GM20000 (cell line): ENCODE data around the gene WDFY2.
"Not testable (repeated sequence)": the region's sequence is repeated elsewhere in the genome, so short reads cannot be mapped to it uniquely, and the experiment has no call there.

Experiments used
- DNase-seq: peaks from one replicate; pipeline ENCODE4 v3.0.0; 2012; ENCODE audit warnings: low spot score
- TF ChIP-seq, protein P1 (sequence below): IDR thresholded peaks from 2 replicates; pipeline ENCODE4 v1.5.1; 2012; ENCODE audit warnings: mild to moderate bottlenecking, control low read depth; ENCODE audit errors: extremely low read depth, missing control alignments

The WDFY2 gene

DNA sequence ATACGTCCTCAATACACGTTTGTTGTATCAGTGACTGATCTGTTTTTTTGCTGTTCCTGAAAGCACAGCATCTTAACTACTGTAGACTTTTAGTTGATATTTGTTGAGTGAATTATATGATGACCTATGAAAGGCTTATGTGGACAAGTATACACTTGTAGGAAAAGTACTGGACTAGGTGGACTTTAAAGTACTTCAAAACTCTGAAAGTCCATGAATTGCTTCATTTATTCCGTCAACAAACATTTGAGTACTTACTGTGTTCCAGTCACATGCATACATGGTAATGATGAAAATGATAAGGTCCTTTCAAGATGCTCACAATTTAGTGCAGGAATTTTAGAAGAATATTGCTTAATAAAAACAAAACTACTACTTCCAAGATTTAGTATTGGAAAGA is 3.1 kb downstream of the WDFY2 start:
- TF ChIP-seq, protein P1, sequence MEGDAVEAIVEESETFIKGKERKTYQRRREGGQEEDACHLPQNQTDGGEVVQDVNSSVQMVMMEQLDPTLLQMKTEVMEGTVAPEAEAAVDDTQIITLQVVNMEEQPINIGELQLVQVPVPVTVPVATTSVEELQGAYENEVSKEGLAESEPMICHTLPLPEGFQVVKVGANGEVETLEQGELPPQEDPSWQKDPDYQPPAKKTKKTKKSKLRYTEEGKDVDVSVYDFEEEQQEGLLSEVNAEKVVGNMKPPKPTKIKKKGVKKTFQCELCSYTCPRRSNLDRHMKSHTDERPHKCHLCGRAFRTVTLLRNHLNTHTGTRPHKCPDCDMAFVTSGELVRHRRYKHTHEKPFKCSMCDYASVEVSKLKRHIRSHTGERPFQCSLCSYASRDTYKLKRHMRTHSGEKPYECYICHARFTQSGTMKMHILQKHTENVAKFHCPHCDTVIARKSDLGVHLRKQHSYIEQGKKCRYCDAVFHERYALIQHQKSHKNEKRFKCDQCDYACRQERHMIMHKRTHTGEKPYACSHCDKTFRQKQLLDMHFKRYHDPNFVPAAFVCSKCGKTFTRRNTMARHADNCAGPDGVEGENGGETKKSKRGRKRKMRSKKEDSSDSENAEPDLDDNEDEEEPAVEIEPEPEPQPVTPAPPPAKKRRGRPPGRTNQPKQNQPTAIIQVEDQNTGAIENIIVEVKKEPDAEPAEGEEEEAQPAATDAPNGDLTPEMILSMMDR, result no peak
- no peak for DNase-seq

DNA sequence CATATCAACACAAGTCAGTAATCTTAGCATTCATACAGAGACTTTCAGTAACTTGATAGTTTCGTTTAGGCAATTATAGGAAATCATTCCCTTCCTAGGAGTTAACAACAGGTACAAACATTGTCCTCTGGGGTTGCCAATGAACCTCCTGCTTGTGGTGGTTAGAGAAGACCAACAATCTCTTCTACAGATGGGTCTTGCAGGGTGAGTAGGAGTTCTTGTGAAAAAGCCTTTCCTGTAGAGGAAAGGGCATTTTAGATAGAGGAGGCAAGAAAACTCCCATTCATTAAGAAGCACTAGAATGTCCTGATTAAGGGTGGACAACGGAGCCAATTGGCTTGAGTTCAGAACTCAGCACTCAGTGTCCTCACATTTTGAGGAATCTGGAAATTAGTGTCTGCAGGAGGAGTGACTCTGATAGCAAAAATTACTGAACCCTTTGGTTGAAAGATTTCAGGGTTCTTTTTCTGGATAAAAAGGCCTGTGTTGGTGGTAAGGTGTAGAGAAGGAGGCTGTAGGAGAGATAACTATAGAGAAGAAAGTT is 4.2 kb downstream of the WDFY2 start:
- TF ChIP-seq, protein P1, result no peak
- no peak for DNase-seq

DNA sequence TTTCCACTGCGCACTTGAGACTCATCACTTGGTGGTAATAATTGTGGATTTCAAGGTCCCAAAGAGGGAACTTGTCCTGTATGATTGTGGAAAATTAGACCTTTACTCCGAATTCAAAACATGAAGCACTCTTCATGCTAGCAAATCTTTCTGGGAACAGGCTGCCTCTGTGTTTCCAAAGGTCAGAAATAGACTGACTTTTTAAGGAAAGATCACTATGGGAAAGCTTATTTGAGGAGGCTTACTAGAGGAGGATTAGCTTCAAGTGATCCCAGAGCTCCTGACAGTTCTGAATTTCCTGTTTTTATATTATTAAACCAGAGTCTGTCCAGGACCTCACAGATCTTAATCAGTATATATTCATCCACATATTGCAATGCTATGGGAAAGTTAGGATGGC is 5.5 kb downstream of the WDFY2 start:
- no peak for DNase-seq
- TF ChIP-seq, protein P1, result no peak

DNA sequence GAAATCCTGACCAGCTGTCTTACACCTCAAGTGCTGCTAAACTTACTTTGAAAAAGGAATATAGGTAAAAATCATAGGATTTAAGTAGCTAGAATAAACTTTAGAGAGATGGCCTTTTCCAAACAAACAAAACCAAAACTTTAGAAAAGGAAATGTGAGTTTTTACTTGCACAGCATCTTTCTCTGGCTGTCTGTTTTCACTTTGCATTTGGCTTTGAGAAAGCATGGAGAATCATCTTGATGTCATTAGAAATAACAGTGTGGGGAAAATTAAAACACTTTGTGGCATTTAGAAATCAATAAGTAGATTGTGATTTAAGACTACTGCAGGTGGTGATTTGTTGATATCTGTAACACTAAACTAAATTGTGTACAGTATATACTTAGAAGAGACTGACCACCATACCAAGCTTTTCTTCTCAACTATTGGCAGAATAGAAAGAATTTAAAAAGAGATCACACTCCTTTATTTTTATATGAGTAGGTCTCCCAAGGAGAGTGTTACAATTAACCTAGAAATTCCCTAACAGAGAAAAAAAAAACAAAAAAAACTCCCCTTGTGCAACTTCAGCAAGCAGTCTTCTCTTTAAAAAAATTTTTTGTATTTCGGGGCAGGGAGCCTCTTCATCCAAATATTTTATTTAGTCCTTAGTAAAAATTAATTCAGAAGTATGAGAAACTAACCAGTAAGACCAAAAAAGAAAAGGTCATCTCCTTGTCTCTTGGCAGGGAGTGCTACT is 6.1 kb downstream of the WDFY2 start:
- TF ChIP-seq, protein P1, result no peak
- DNase-seq, result no peak

DNA sequence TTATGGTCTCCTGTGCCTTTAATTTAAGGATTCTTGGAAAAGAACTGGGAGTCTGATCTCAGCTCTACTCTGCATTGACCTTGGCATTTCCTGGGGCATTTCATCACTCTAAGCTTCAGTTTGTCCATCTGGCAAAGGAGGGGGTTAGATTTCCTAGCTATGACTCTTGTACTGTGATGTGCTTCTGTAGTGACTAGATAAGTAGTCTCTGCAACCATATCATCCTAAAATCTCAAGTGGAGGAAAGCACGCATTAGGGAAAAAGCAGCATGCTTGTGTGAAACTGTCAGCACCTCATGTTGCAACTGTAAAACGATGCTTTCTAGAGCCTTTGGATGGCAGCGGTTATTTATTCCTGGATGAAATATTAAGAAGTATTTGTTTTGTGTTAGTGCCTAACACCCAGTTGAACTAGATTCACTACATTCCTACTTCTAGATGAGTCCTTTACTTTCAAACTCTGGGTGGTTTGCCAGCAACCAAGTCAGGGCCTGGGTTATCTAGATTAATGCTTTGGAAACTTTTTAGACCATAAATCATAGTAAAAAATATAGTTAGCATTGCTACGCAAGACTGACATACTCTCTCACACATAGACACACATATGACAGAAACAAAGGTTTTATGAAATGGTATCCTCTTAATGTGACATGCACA is 6.8 kb downstream of the WDFY2 start:
- DNase-seq, result no peak
- TF ChIP-seq, protein P1, result no peak

DNA sequence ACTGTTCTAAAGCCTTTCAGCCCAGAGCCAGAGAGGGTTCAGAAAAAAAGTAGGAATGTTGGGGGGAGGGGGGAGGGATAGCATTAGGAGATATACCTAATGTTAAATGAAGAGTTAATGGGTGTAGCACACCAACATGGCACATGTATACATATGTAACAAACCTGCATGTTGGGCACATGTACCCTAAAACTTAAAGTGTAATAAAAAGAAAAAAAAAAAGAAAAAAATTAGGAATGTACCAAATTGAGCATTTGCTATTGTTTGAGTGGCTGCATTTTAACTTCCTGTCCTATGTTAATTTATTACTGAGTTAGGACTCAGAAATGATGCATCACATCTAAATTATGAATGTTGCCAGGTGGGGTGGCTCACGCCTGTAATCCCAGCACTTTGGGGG is 7.7 kb downstream of the WDFY2 start:
- DNase-seq, result not testable (repeated sequence)

DNA sequence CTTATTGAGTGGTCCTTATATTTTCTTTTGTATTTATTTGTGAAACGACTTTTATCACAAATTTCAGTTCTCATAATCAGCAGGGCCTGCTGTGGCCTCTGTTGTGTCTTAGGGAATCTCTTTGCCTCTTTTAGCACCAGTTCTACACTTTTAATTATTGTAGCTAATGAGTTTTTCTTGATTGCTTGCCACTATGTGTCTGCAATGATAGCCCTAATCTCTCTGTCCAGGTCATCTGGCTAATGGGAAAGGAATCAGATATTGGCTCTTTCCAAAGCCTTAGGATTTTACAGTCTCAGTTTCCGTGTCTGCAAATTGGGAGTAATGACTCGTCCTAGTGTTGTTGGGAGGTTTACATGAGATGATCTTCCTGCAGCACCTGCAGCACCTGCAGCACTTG is 10.2 kb downstream of the WDFY2 start:
- no peak for DNase-seq
- TF ChIP-seq, protein P1, result no peak
